Tibial nerve (tissue), 4 donors: ENCODE results near the gene DDX19B.

Experiments used
- CTCF ChIP-seq, 5 experiments: fragments of 200-600 bp in 3 of 5; fragments of 450-650 bp in 2 of 5; sonication (generic) in 3 of 5; IDR thresholded peaks; one replicate each; pipeline ENCODE4 v1.5.1; 2016 to 2019; ENCODE audit warnings: antibody characterized with exemption in 5 of 5, mild to moderate bottlenecking in 3 of 5, moderate library complexity in 2 of 5
- EP300 ChIP-seq, 2 donors: sonication (generic); formaldehyde crosslinking; IDR thresholded peaks; one replicate each; pipeline ENCODE4 v1.6.1; 2017; ENCODE audit warnings: antibody characterized with exemption in 2 of 2, mild to moderate bottlenecking in 1 of 2
- POLR2A ChIP-seq, 2 donors: fragments of 450-650 bp; IDR thresholded peaks; one replicate each; pipeline ENCODE4 v1.6.1; 2017; ENCODE audit warnings: antibody characterized with exemption in 2 of 2, mild to moderate bottlenecking in 2 of 2, moderate library complexity in 2 of 2

- TF ChIP-seq CTCF (IDR thresholded peaks at IDR 0.05) (no peak), POLR2A (IDR thresholded peaks at IDR 0.05) (no peak), EP300 (IDR thresholded peaks at IDR 0.05) (no peak)
These were observed 40.0 kb upstream of the DDX19B start for GRCh38 chr16:70258946-70259345.
